LHCN-M2 (cell line): ENCODE data around the gene AK3. TPM values are rescaled to one million over a fixed set of nuclear protein-coding genes. Genes with fewer than 3 reads are reported as not detected.
A peak's percentile ranks its signal among the peaks of the same experiment; 100 is the strongest.
"Not testable (repeated sequence)": the region's sequence is repeated elsewhere in the genome, so short reads cannot be mapped to it uniquely, and the experiment has no call there.

Experiments
- DNase-seq: peaks from one replicate; pipeline ENCODE4 v3.0.0-alpha.2; 2012; ENCODE audit warnings: low read depth
- total RNA-seq: library from RNA; depleted of rRNA; stranded (reverse); fragments of >200 nt; gene quantifications from 2 replicates; pipeline ENCODE4 v1.2.3, GENCODE V29; 2014; rRNA removed

The AK3 gene
- total RNA-seq, 1 experiment from 2014 or later = 85.5 TPM

GRCh38 chr9:4667681-4668080 is 73.3 kb downstream of the AK3 start:
- no peak for DNase-seq

GRCh38 chr9:4666042-4666699 is 74.8 kb downstream of the AK3 start, which contains the start of gene SPATA6L:
Gene SPATA6L (minus strand): TSS chr9:4666480. CDS start chr9:4666250, 230 bp downstream.
- DNase-seq = peak; percentile 49

GRCh38 chr9:4665357-4665756 is 75.6 kb downstream of the AK3 start:
- no peak for DNase-seq

GRCh38 chr9:4663956-4664355 is 77.0 kb downstream of the AK3 start:
- no peak for DNase-seq

GRCh38 chr9:4662989-4663792 is 77.8 kb downstream of the AK3 start:
- no peak for DNase-seq

GRCh38 chr9:4662108-4662988 is 78.7 kb downstream of the AK3 start, which contains the start of gene PLPP6:
Gene PLPP6 (plus strand): TSS chr9:4662294. CDS start chr9:4662376, 82 bp downstream.
- DNase-seq = peak; percentile 76

GRCh38 chr9:4661611-4662010 is 79.4 kb downstream of the AK3 start:
- DNase-seq = no peak

GRCh38 chr9:4661165-4661564 is 79.8 kb downstream of the AK3 start:
- no peak for DNase-seq

GRCh38 chr9:4660665-4661064 is 80.3 kb downstream of the AK3 start:
- DNase-seq = not testable (repeated sequence)

Other genes starting within 250 kb of the AK3 start
- 7.2 and 8.1 TPM in 2 replicates for gene PLPP6, start 78.9 kb downstream of the AK3 start, total RNA-seq
- 0.19 TPM in 1 of 2 replicates, not detected in the other for gene SPATA6L, start 74.7 kb downstream of the AK3 start, total RNA-seq
- gene CDC37L1, start 61.6 kb downstream of the AK3 start, total RNA-seq = 19.1 and 19.4 TPM in 2 replicates
- gene RCL1, start 51.7 kb upstream of the AK3 start, total RNA-seq = 9.7 and 15.0 TPM in 2 replicates
- gene JAK2, start 244.1 kb upstream of the AK3 start, total RNA-seq = 9.0 and 9.6 TPM in 2 replicates